H1 (cell line): Measurements from ENCODE around the gene TAF1B. TPM values are rescaled to one million over a fixed set of nuclear protein-coding genes. Genes with fewer than 3 reads are reported as not detected.

ENCODE experiments used
- CTCF ChIA-PET: fragments of 300-600 bp; sonication (Branson Sonifier 250); formaldehyde crosslinking; loops from one replicate; lab custom pipeline; 2021; ENCODE audit not compliant: partially characterized antibody; lab: Charles Lee
- POLR2A ChIA-PET: fragments of 300-600 bp; sonication (Branson Sonifier 250); formaldehyde crosslinking; loops from one replicate; lab custom pipeline; 2021; ENCODE audit warnings: inconsistent platforms; ENCODE audit not compliant: partially characterized antibody; lab: Charles Lee
- DNase-seq, 2 experiments: peaks; one replicate each; pipeline versions ENCODE4 v3.0.0 to v3.0.0-alpha.2; 2010 to 2022; ENCODE audit warnings: low spot score in 2 of 2, low read depth in 1 of 2, mixed read lengths in 1 of 2
- FAIRE-seq: peaks from 2 replicates; lab custom pipeline; 2011; peaks lifted over from hg19 to GRCh38; lab: Jason Lieb, UNC
- H2AFZ ChIP-seq: 2 replicates; pipeline ENCODE4 v1.8.1; 2012; ENCODE audit warnings: low read length, inconsistent platforms
- H2AK5ac ChIP-seq: 2 replicates; pipeline ENCODE4 v1.6.1; 2013; ENCODE audit warnings: low read depth, low read length
- H2BK120ac ChIP-seq: replicated peaks from 2 replicates; pipeline ENCODE3; 2013; ENCODE audit warnings: low read depth, low read length, inconsistent platforms
- H2BK12ac ChIP-seq: 2 replicates; pipeline ENCODE4 v1.6.1; 2013; ENCODE audit warnings: low read depth, low read length
- H2BK15ac ChIP-seq: 2 replicates; pipeline ENCODE4 v1.6.1; 2013; ENCODE audit warnings: low read length
- H2BK20ac ChIP-seq: 2 replicates; pipeline ENCODE4 v1.6.1; 2013; ENCODE audit warnings: low read length
- H2BK5ac ChIP-seq: 2 replicates; pipeline ENCODE4 v1.6.1; 2013; ENCODE audit warnings: low read depth, low read length
- H3K14ac ChIP-seq: 2 replicates; pipeline ENCODE4 v1.6.1; 2013; ENCODE audit warnings: inconsistent platforms; ENCODE audit not compliant: insufficient read length
- H3K18ac ChIP-seq: 2 replicates; pipeline ENCODE4 v1.6.1; 2013; ENCODE audit warnings: low read length; ENCODE audit errors: extremely low read depth
- H3K23ac ChIP-seq: 2 replicates; pipeline ENCODE4 v1.6.1; 2013; ENCODE audit warnings: inconsistent platforms; ENCODE audit not compliant: insufficient read length
- H3K23me2 ChIP-seq: 2 replicates; pipeline ENCODE4 v1.6.1; 2013; ENCODE audit warnings: low read depth, low read length
- H3K27ac ChIP-seq: 2 replicates; pipeline ENCODE4 v1.6.1; 2011; ENCODE audit warnings: low read depth, low read length, inconsistent platforms
- H3K27me3 ChIP-seq, 4 experiments: replicated peaks in 1 of 4; 1 replicate in 1 of 4; 2 replicates in 3 of 4; pipeline versions ENCODE4 v1.6.1 to v1.8.1; 2011 to 2013; ENCODE audit warnings: low read length in 3 of 4, mild to moderate bottlenecking in 3 of 4, inconsistent platforms in 2 of 4, mixed read lengths in 2 of 4, moderate library complexity in 1 of 4; ENCODE audit not compliant: control insufficient read depth in 3 of 4, insufficient read depth in 3 of 4; ENCODE audit errors: extremely low read depth in 1 of 4
- H3K36me3 ChIP-seq, 4 experiments: 2 replicates each; pipeline versions ENCODE4 v1.6.1 to v1.8.1; 2011 to 2013; ENCODE audit warnings: mild to moderate bottlenecking in 4 of 4, low read length in 3 of 4, moderate library complexity in 2 of 4, control low read depth in 1 of 4, inconsistent platforms in 1 of 4; ENCODE audit not compliant: insufficient read depth in 4 of 4, control insufficient read depth in 2 of 4
- H3K4ac ChIP-seq: replicated peaks from 2 replicates; pipeline ENCODE3; 2013; ENCODE audit warnings: low read length, low read depth, mixed read lengths, inconsistent platforms; ENCODE audit not compliant: insufficient read length
- H3K4me1 ChIP-seq, 4 experiments: replicated peaks in 1 of 4; 1 replicate in 1 of 4; 2 replicates in 3 of 4; pipeline versions ENCODE4 v1.6.1 to v1.8.1; 2011 to 2013; ENCODE audit warnings: low read length in 3 of 4, inconsistent platforms in 2 of 4, mixed read lengths in 1 of 4; ENCODE audit not compliant: insufficient read depth in 4 of 4, control insufficient read depth in 3 of 4
- H3K4me2 ChIP-seq, 2 experiments: 2 replicates each; pipeline versions ENCODE4 v1.6.1 to v1.8.1; 2011 to 2013; ENCODE audit warnings: low read depth in 2 of 2, low read length in 2 of 2, control low read depth in 1 of 2, inconsistent platforms in 1 of 2, mild to moderate bottlenecking in 1 of 2; ENCODE audit not compliant: insufficient read depth in 1 of 2
- H3K4me3 ChIP-seq, 4 experiments: fragments of 200-600, 300-600 bp in 1 of 4; sonication (generic), shearing (Covaris generic), sonication (Bioruptor Twin) in 1 of 4; 2 replicates each; pipeline versions ENCODE4 v1.5.1 to v1.8.1; 2011 to 2016; ENCODE audit warnings: low read length in 4 of 4, low read depth in 3 of 4, control low read depth in 2 of 4, inconsistent platforms in 2 of 4, mild to moderate bottlenecking in 2 of 4, mixed read lengths in 1 of 4, moderate library complexity in 1 of 4; ENCODE audit not compliant: insufficient read depth in 2 of 4; ENCODE audit errors: extremely low read depth in 1 of 4
- H3K56ac ChIP-seq: replicated peaks from 2 replicates; pipeline ENCODE3; 2013; ENCODE audit warnings: low read depth, mild to moderate bottlenecking, mixed read lengths, low read length, inconsistent platforms; ENCODE audit not compliant: insufficient read length
- H3K79me1 ChIP-seq: 2 replicates; pipeline ENCODE4 v1.6.1; 2013; ENCODE audit warnings: low read depth, low read length, control low read depth
- H3K79me2 ChIP-seq, 2 experiments: 2 replicates each; pipeline versions ENCODE4 v1.6.1 to v1.8.1; 2012 to 2013; ENCODE audit warnings: low read length in 2 of 2, mild to moderate bottlenecking in 2 of 2, inconsistent platforms in 1 of 2; ENCODE audit not compliant: insufficient read depth in 2 of 2, control insufficient read depth in 1 of 2
- H3K9ac ChIP-seq, 4 experiments: replicated peaks in 1 of 4; 1 replicate in 1 of 4; 2 replicates in 3 of 4; pipeline versions ENCODE4 v1.6.1 to v1.8.1; 2011 to 2013; ENCODE audit warnings: low read depth in 3 of 4, low read length in 3 of 4, control low read depth in 2 of 4, mild to moderate bottlenecking in 2 of 4, moderate library complexity in 2 of 4, inconsistent platforms in 1 of 4; ENCODE audit errors: extremely low read depth in 1 of 4
- H3K9me3 ChIP-seq, 2 experiments: 2 replicates each; pipeline versions ENCODE4 v1.6.1 to v1.8.1; 2012 to 2013; ENCODE audit warnings: mild to moderate bottlenecking in 2 of 2, moderate library complexity in 2 of 2, control low read depth in 1 of 2, inconsistent platforms in 1 of 2, low read depth in 1 of 2, low read length in 1 of 2, mixed read lengths in 1 of 2; ENCODE audit not compliant: insufficient read depth in 2 of 2
- H4K20me1 ChIP-seq, 2 experiments: replicated peaks in 1 of 2; 2 replicates each; pipeline versions ENCODE3 to v1.8.1; 2011 to 2013; ENCODE audit warnings: inconsistent platforms in 2 of 2, low read length in 2 of 2, mild to moderate bottlenecking in 1 of 2; ENCODE audit not compliant: insufficient read depth in 2 of 2, control insufficient read depth in 1 of 2
- H4K5ac ChIP-seq: 2 replicates; pipeline ENCODE4 v1.6.1; 2013; ENCODE audit warnings: low read length, low read depth, mixed read lengths, inconsistent platforms; ENCODE audit not compliant: insufficient read length
- H4K8ac ChIP-seq: 2 replicates; pipeline ENCODE4 v1.8.0; 2013; ENCODE audit warnings: mild to moderate bottlenecking, moderate library complexity, low read length, inconsistent platforms; ENCODE audit not compliant: insufficient read depth; ENCODE audit errors: extremely low read depth
- H4K91ac ChIP-seq: replicated peaks from 2 replicates; pipeline ENCODE3; 2013; ENCODE audit warnings: low read length, mixed read lengths, inconsistent platforms; ENCODE audit not compliant: insufficient read length
- ASH2L ChIP-seq: fragments of 200-600, 300-600 bp; sonication (generic); IDR thresholded peaks from one replicate; pipeline ENCODE4 v1.7.1; 2017; ENCODE audit warnings: low read length
- WGBS, 2 experiments: shearing (Covaris generic) in 1 of 2; methylation state at CpG; one replicate each; pipeline versions ENCODE4 v1.1.6 to v1.1.7; 2013 to 2015; ENCODE audit warnings: low lambda C conversion rate in 2 of 2, mixed read lengths in 2 of 2, inconsistent platforms in 1 of 2, low coverage in 1 of 2, missing lambda C conversion rate in 1 of 2; ENCODE audit not compliant: insufficient replicate concordance in 2 of 2, insufficient coverage in 1 of 2, insufficient read length in 1 of 2; ENCODE audit errors: extremely low coverage in 1 of 2, missing lambda C conversion rate in 1 of 2; 5-methylcytosine and 5-hydroxymethylcytosine counted together
- polyA plus RNA-seq, 7 experiments: library from polyadenylated mRNA; depleted of rRNA in 3 of 7; stranded (reverse) in 5 of 7; unstranded in 2 of 7; fragments of >200 nt in 5 of 7; fragments of 200-250 nt in 2 of 7; gene quantifications; 1 replicate in 5 of 7; 2 replicates in 1 of 7; 4 replicates in 1 of 7; pipeline versions ENCODE4 v1.2.1 to v1.2.3, GENCODE V29; 2011 to 2013; ENCODE audit warnings: missing spikeins in 2 of 7, mixed read lengths in 2 of 7
- total RNA-seq: library from RNA; stranded (reverse); fragmentation: NEBNext Ultra II Directional; extraction: Animal tissue kit (Norgen Biotek cat#: 25700); gene quantifications from 2 replicates; pipeline ENCODE4 v1.2.1, GENCODE V29; 2021

The TAF1B gene
- total and polyA plus RNA-seq, 2 of the 8 experiments (the other 6 are each of a cell fraction or from before 2014, with no cell fraction given), result 6.6 to 25.2 TPM

GRCh38 chr2:9806656-9807055, 36.6 kb upstream of the TAF1B start:
- Histone ChIP-seq H3K9me3 (no peaks in the 10 kb centered on the region), H3K27me3 (no peaks in the 10 kb centered on the region), H3K27ac (no peak overlapping the region), H2BK20ac (no peak overlapping the region), H4K5ac (no peak overlapping the region), H3K4ac (no peak overlapping the region), H3K36me3 (no peaks in the 10 kb centered on the region), H3K4me1 (no peaks in the 10 kb centered on the region; a peak in 1 of 7 replicates), H4K8ac (no peak overlapping the region), H3K14ac (no peak overlapping the region), H2BK12ac (no peak overlapping the region), H3K23me2 (peaks cover 3% of the 10 kb centered on the region; the same call in 1 of the 2 replicates), H2AK5ac (no peak overlapping the region), H3K79me2 (no peaks in the 10 kb centered on the region), H3K4me2 (no peak overlapping the region), H3K18ac (no peak overlapping the region; the same call in 1 of the 2 replicates), H2BK5ac (no peak overlapping the region), H3K23ac (no peak overlapping the region), H4K91ac (no peak overlapping the region), H2BK120ac (no peak overlapping the region), H4K20me1 (no peaks in the 10 kb centered on the region), H2AFZ (no peak overlapping the region), H3K56ac (no peak overlapping the region), H2BK15ac (no peak overlapping the region), H3K4me3 (no peak overlapping the region), H3K79me1 (no peaks in the 10 kb centered on the region), H3K9ac (no peak overlapping the region)
- ChIA-PET CTCF (interaction anchor here (1.2 to 13.3 kb wide), 4 partner anchors 7 to 56 kb away, joined by 4 to 118 read pairs (median 16); no protein-coding TSS in a partner anchor), POLR2A (no interaction called here)
- FAIRE-seq (no peak), DNase-seq (no peak)
- WGBS, 2 experiments, result 94% methylated on average over 12 of the region's 12 CpGs; no CpG with 5 or more reads in 1 of the 2 experiments
- no peak for TF ChIP-seq ASH2L
